Astrocyte (in vitro differentiated cells and primary cell): Measurements from ENCODE around the gene EP300. TPM values are rescaled to one million over a fixed set of nuclear protein-coding genes. Genes with fewer than 3 reads are reported as not detected.

ENCODE experiments used
- DNase-seq: peaks from one replicate; pipeline ENCODE4 v3.0.0-alpha.2; 2010; ENCODE audit warnings: low read depth
- FAIRE-seq: peaks from 2 replicates; lab custom pipeline; 2011; peaks lifted over from hg19 to GRCh38; lab: Jason Lieb, UNC
- H2AFZ ChIP-seq: 2 replicates; pipeline ENCODE4 v1.6.0; 2012; ENCODE audit warnings: low read depth, low read length, inconsistent platforms
- H3K27ac ChIP-seq: 2 replicates; pipeline ENCODE4 v1.5.1; 2011; ENCODE audit warnings: low read depth, low read length, inconsistent platforms
- H3K27me3 ChIP-seq: 2 replicates; pipeline ENCODE4 v1.6.0; 2011; ENCODE audit warnings: low read length, inconsistent platforms; ENCODE audit not compliant: insufficient read depth
- H3K36me3 ChIP-seq: 2 replicates; pipeline ENCODE4 v1.5.1; 2011; ENCODE audit warnings: low read length, inconsistent platforms; ENCODE audit not compliant: insufficient read depth
- H3K4me1 ChIP-seq: 2 replicates; pipeline ENCODE4 v1.5.1; 2011; ENCODE audit warnings: low read length, inconsistent platforms; ENCODE audit not compliant: insufficient read depth
- H3K4me2 ChIP-seq: 2 replicates; pipeline ENCODE4 v1.6.0; 2012; ENCODE audit warnings: low read length, inconsistent platforms
- H3K4me3 ChIP-seq: 2 replicates; pipeline ENCODE4 v1.5.1; 2011; ENCODE audit warnings: low read depth, mild to moderate bottlenecking, low read length, inconsistent platforms; ENCODE audit not compliant: insufficient read depth
- H3K79me2 ChIP-seq: 2 replicates; pipeline ENCODE4 v1.6.0; 2012; ENCODE audit warnings: mild to moderate bottlenecking, low read length, inconsistent platforms; ENCODE audit not compliant: insufficient read depth
- H3K9ac ChIP-seq: 2 replicates; pipeline ENCODE4 v1.6.0; 2012; ENCODE audit warnings: mild to moderate bottlenecking, low read length, inconsistent platforms
- H3K9me3 ChIP-seq: 2 replicates; pipeline ENCODE4 v1.5.1; 2012; ENCODE audit warnings: low read depth, mild to moderate bottlenecking, low read length, inconsistent platforms; ENCODE audit not compliant: insufficient read depth
- H4K20me1 ChIP-seq: 2 replicates; pipeline ENCODE4 v1.6.0; 2012; ENCODE audit warnings: low read length, inconsistent platforms; ENCODE audit not compliant: insufficient read depth
- H3K27ac Mint-ChIP-seq: one replicate; pipeline ENCODE4 v1.8.0; 2021; ENCODE audit warnings: mild to moderate bottlenecking, mixed read lengths; ENCODE audit not compliant: unreplicated experiment
- H3K27me3 Mint-ChIP-seq: one replicate; pipeline ENCODE4 v1.8.0; 2021; ENCODE audit warnings: low read depth, mixed read lengths; ENCODE audit not compliant: unreplicated experiment
- H3K36me3 Mint-ChIP-seq: one replicate; pipeline ENCODE4 v1.8.0; 2021; ENCODE audit warnings: low read depth, mixed read lengths; ENCODE audit not compliant: unreplicated experiment
- H3K4me1 Mint-ChIP-seq: one replicate; pipeline ENCODE4 v1.8.0; 2021; ENCODE audit warnings: low read depth, mixed read lengths; ENCODE audit not compliant: unreplicated experiment
- H3K4me3 Mint-ChIP-seq: one replicate; pipeline ENCODE4 v1.8.0; 2021; ENCODE audit warnings: mild to moderate bottlenecking, moderate library complexity, mixed read lengths; ENCODE audit not compliant: unreplicated experiment
- H3K9me3 Mint-ChIP-seq: one replicate; pipeline ENCODE4 v1.8.0; 2021; ENCODE audit warnings: mild to moderate bottlenecking, mixed read lengths; ENCODE audit not compliant: unreplicated experiment
- CTCF ChIP-seq: IDR thresholded peaks from 2 replicates; pipeline ENCODE4 v1.5.1; 2011; ENCODE audit warnings: low read depth, mild to moderate bottlenecking, inconsistent platforms, low read length, moderate library complexity; ENCODE audit not compliant: insufficient read depth
- EZH2 ChIP-seq: IDR thresholded peaks from 2 replicates; pipeline ENCODE4 v1.6.1; 2012; ENCODE audit warnings: mild to moderate bottlenecking, low read length, inconsistent platforms; ENCODE audit not compliant: insufficient read depth
- total RNA-seq: library from RNA; stranded (reverse); gene quantifications from 2 replicates; pipeline ENCODE4 v1.2.1, GENCODE V29; 2021

Gene EP300
- total RNA-seq, 1 donor from 2014 or later, result 64.7 TPM

- no peak for FAIRE-seq
- no peaks in the 10 kb centered on the region for H3K9me3 Mint-ChIP-seq
- H3K79me2 ChIP-seq, result no peaks in the 10 kb centered on the region
- no peak for DNase-seq
- peaks cover 11% of the 10 kb centered on the region for H3K4me1 Mint-ChIP-seq
- no peak overlapping the region for H3K4me3 Mint-ChIP-seq
- no peak overlapping the region for H3K4me2 ChIP-seq
- no peaks in the 10 kb centered on the region for H3K27me3 Mint-ChIP-seq
- H3K4me3 ChIP-seq, result no peak overlapping the region
- H3K36me3 Mint-ChIP-seq, result no peaks in the 10 kb centered on the region
- H3K27me3 ChIP-seq, result no peaks in the 10 kb centered on the region
- H3K9me3 ChIP-seq, result no peaks in the 10 kb centered on the region
- peaks cover 13% of the 10 kb centered on the region for H3K4me1 ChIP-seq
- H2AFZ ChIP-seq, result no peak overlapping the region
- H3K36me3 ChIP-seq, result no peaks in the 10 kb centered on the region
- no peak for TF ChIP-seq EZH2
- TF ChIP-seq CTCF, result no peak
- H4K20me1 ChIP-seq, result no peaks in the 10 kb centered on the region
- H3K9ac ChIP-seq, result no peak overlapping the region
- H3K27ac Mint-ChIP-seq, result no peak overlapping the region
- no peak overlapping the region for H3K27ac ChIP-seq
These were observed 41.5 kb upstream of the EP300 start for GRCh38 chr22:41050883-41051282.

GRCh38 chr22:41052661-41053490, 39.5 kb upstream of the EP300 start:
- H2AFZ ChIP-seq, result no peak overlapping the region
- H3K27me3 Mint-ChIP-seq, result no peaks in the 10 kb centered on the region
- H3K4me2 ChIP-seq, result peak overlapping the region; percentile 54

More at GRCh38 chr22:41052661-41053490, 39.5 kb upstream of the EP300 start:
- Mint-ChIP-seq H3K4me1 (peaks cover 11% of the 10 kb centered on the region), H3K27ac (peak overlapping the region; percentile 44), H3K4me3 (peak overlapping the region; percentile 30), H3K9me3 (no peaks in the 10 kb centered on the region), H3K36me3 (no peaks in the 10 kb centered on the region)
- Histone ChIP-seq H3K79me2 (no peaks in the 10 kb centered on the region), H3K27ac (no peak overlapping the region), H4K20me1 (no peaks in the 10 kb centered on the region), H3K9me3 (no peaks in the 10 kb centered on the region), H3K4me3 (no peak overlapping the region), H3K27me3 (no peaks in the 10 kb centered on the region), H3K9ac (no peak overlapping the region), H3K36me3 (no peaks in the 10 kb centered on the region), H3K4me1 (peaks cover 13% of the 10 kb centered on the region)
- FAIRE-seq (peak; percentile 82), DNase-seq (peak; percentile 73)
- TF ChIP-seq CTCF (no peak), EZH2 (no peak)
